ENCODE measurements around the gene ENDOD1.

DNA sequence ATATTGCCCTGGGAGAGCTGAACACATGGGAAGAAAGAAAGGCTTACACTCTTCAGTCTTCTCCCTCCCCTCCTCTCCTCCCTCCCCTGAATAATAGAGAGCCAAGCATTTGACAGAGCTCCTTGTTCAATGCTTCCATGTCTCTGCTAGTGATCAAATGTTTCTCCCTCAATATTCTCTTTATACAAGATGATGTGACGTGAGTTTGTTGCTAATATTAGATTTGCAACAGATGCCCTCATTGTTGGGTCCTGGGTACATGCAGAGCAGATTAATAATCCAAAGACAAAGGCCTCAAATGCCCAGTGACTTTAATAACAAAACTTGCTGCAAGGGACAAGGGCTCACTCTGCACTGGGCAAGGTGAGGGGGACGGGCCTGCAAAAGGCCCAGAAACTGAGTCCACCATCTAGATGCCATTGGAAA, 7.1 kb upstream of the ENDOD1 start:
- TF ChIP-seq, protein P1, sequence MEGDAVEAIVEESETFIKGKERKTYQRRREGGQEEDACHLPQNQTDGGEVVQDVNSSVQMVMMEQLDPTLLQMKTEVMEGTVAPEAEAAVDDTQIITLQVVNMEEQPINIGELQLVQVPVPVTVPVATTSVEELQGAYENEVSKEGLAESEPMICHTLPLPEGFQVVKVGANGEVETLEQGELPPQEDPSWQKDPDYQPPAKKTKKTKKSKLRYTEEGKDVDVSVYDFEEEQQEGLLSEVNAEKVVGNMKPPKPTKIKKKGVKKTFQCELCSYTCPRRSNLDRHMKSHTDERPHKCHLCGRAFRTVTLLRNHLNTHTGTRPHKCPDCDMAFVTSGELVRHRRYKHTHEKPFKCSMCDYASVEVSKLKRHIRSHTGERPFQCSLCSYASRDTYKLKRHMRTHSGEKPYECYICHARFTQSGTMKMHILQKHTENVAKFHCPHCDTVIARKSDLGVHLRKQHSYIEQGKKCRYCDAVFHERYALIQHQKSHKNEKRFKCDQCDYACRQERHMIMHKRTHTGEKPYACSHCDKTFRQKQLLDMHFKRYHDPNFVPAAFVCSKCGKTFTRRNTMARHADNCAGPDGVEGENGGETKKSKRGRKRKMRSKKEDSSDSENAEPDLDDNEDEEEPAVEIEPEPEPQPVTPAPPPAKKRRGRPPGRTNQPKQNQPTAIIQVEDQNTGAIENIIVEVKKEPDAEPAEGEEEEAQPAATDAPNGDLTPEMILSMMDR (IDR thresholded peaks at IDR 0.05), result no peak
- TF ChIP-seq POLR2AphosphoS5 (IDR thresholded peaks at IDR 0.05; ENCODE audit: insufficient read depth in 1 of 2, low read depth in 1 of 2), result no peak

All from vagina (tissue), 2 donors.